ENCODE measurements around the gene FERMT2.

GRCh38 chr14:52878469-52878868 is 72.4 kb downstream of the FERMT2 start:
- TF ChIP-seq CTCF (optimal IDR thresholded peaks at IDR 0.05 in 1 of 3, IDR thresholded peaks at IDR 0.05 in 1 of 3, conservative IDR thresholded peaks at IDR 0.05 in 1 of 3; ENCODE audit: extremely low read depth in 1 of 3, insufficient read depth in 2 of 3, low read length in 3 of 3) (no peak), EZH2 (IDR thresholded peaks at IDR 0.05; ENCODE audit: low read length) (no peak)
